GM12864 (cell line): ENCODE results near the gene IQUB.
"Not testable (repeated sequence)": the region's sequence is repeated elsewhere in the genome, so short reads cannot be mapped to it uniquely, and the experiment has no call there.

Source experiments
- DNase-seq: peaks from one replicate; pipeline ENCODE4 v3.0.0-alpha.2; 2011; ENCODE audit warnings: low read depth
- H3K4me3 ChIP-seq: 2 replicates; pipeline ENCODE4 v1.5.1; 2011; ENCODE audit warnings: mild to moderate bottlenecking, low read depth, low read length, control low read depth
- CTCF ChIP-seq: IDR thresholded peaks from 2 replicates; pipeline ENCODE4 v1.5.1; 2011; ENCODE audit warnings: low read depth, mild to moderate bottlenecking, moderate library complexity, low read length, control low read depth, inconsistent platforms; ENCODE audit errors: missing control alignments

The IQUB gene

GRCh38 chr7:123533553-123533917, 860 bp downstream of the IQUB start:
- no peak for TF ChIP-seq CTCF
- no peak overlapping the region for H3K4me3 ChIP-seq
- no peak for DNase-seq

GRCh38 chr7:123532788-123533552, 1.4 kb downstream of the IQUB start:
- H3K4me3 ChIP-seq: peak overlapping the region; percentile 27; the same call in 1 of the 2 replicates

GRCh38 chr7:123532343-123532742, 2.1 kb downstream of the IQUB start:
- DNase-seq, H3K4me3 ChIP-seq: not testable (repeated sequence)

More at GRCh38 chr7:123532788-123533552, 1.4 kb downstream of the IQUB start:
- not testable (repeated sequence) for DNase-seq

GRCh38 chr7:123530035-123530591, 4.3 kb downstream of the IQUB start:
- not testable (repeated sequence) for H3K4me3 ChIP-seq, DNase-seq

- no peak overlapping the region for H3K4me3 ChIP-seq
- no peak for TF ChIP-seq CTCF
- no peak for DNase-seq
Observed at GRCh38 chr7:123528265-123528664, 6.1 kb downstream of the IQUB start.

GRCh38 chr7:123527712-123528225, 6.6 kb downstream of the IQUB start:
- not testable (repeated sequence) for H3K4me3 ChIP-seq, DNase-seq

GRCh38 chr7:123526533-123526932, 7.9 kb downstream of the IQUB start:
- H3K4me3 ChIP-seq, DNase-seq: not testable (repeated sequence)

GRCh38 chr7:123522066-123522465, 12.3 kb downstream of the IQUB start:
- DNase-seq: no peak
- no peak overlapping the region for H3K4me3 ChIP-seq
- no peak for TF ChIP-seq CTCF

GRCh38 chr7:123505221-123505620, 29.2 kb downstream of the IQUB start:
- DNase-seq: no peak
- no peak for TF ChIP-seq CTCF
- H3K4me3 ChIP-seq: no peak overlapping the region
